ENCODE results near the gene TK2. TPM values are rescaled to one million over a fixed set of nuclear protein-coding genes. Genes with fewer than 3 reads are reported as not detected.
A peak's percentile ranks its signal among the peaks of the same experiment; 100 is the strongest.

Gene TK2
- total and polyA plus RNA-seq, 9 of the 15 experiments (the other 6 are each of a cell fraction or from before 2014, with no cell fraction given), result 1.1 to 10.2 (median 5.3) TPM

DNA sequence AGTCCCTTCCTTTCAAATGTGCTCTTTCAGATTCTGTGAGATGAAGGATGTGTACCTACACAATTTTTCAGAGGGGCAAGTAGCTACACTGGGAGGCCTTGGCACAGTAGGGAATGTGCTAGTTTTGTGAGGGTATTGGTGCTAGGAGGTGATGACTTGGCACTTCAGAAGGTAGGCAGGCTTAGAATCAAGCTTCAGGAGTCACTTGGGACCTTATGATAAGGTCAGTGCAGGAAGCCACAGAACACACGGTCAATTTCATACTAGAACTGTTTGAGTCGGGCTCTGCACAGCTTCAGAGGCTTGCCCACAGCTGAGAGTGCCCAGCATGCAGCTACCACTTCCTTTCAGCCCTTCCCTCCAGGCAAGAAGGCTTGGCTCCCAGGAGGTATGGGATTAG is 22.4 kb upstream of the TK2 start (continued):
- TF ChIP-seq SPI1 (IDR thresholded peaks at IDR 0.05; ENCODE audit: borderline replicate concordance, low read depth, low read length) (no peak), RCOR1 (IDR thresholded peaks at IDR 0.05; ENCODE audit: borderline replicate concordance in 1 of 2, low read depth in 2 of 2, low read length in 2 of 2) (no peak), THRA (IDR thresholded peaks at IDR 0.05) (no peak), NFE2 (IDR thresholded peaks at IDR 0.05; ENCODE audit: low read depth) (peak; percentile 74), NR2C2 (CRISPR knock-in tag; IDR thresholded peaks at IDR 0.05) (no peak), NR2C2 (tag; IDR thresholded peaks at IDR 0.05) (0 out of 2 replicates have a peak, but pooled peaks have one; percentile 12), ARID2 (IDR thresholded peaks at IDR 0.05) (no peak), ZEB2 (IDR thresholded peaks at IDR 0.05) (no peak), TEAD4 (IDR thresholded peaks at IDR 0.05; ENCODE audit: low read length) (no peak), TEAD4 (CRISPR knock-in tag; IDR thresholded peaks at IDR 0.05; ENCODE audit: borderline replicate concordance) (no peak), ZNF76 (CRISPR knock-in tag; IDR thresholded peaks at IDR 0.05; ENCODE audit: borderline replicate concordance) (no peak), CHD4 (IDR thresholded peaks at IDR 0.05; ENCODE audit: insufficient read depth, insufficient replicate concordance, low read depth, low read length, poor library complexity, severe bottlenecking) (no peak), MAFG (tag; conservative IDR thresholded peaks at IDR 0.05) (peak; percentile 69), PPARD (CRISPR knock-in tag; IDR thresholded peaks at IDR 0.05) (no peak), MAFK (IDR thresholded peaks at IDR 0.05; ENCODE audit: low read length) (peak; percentile 51), MECOM (CRISPR knock-in tag; IDR thresholded peaks at IDR 0.05) (no peak), ZFP36 (IDR thresholded peaks at IDR 0.05; ENCODE audit: low read depth, low read length, partially characterized antibody) (no peak), GATA2 (CRISPR knock-in tag; IDR thresholded peaks at IDR 0.05) (no peak), CSDE1 (IDR thresholded peaks at IDR 0.05) (no peak), GTF3C2 (IDR thresholded peaks at IDR 0.05; ENCODE audit: borderline replicate concordance, extremely low read depth, insufficient read length) (no peak), LARP7 (IDR thresholded peaks at IDR 0.05) (no peak), HIVEP1 (CRISPR knock-in tag; IDR thresholded peaks at IDR 0.05) (no peak), ZNF316 (IDR thresholded peaks at IDR 0.05) (peak; percentile 79), RBM15 (IDR thresholded peaks at IDR 0.05; ENCODE audit: insufficient read depth, low read length) (no peak)
- TF ChIP-seq, protein P1, sequence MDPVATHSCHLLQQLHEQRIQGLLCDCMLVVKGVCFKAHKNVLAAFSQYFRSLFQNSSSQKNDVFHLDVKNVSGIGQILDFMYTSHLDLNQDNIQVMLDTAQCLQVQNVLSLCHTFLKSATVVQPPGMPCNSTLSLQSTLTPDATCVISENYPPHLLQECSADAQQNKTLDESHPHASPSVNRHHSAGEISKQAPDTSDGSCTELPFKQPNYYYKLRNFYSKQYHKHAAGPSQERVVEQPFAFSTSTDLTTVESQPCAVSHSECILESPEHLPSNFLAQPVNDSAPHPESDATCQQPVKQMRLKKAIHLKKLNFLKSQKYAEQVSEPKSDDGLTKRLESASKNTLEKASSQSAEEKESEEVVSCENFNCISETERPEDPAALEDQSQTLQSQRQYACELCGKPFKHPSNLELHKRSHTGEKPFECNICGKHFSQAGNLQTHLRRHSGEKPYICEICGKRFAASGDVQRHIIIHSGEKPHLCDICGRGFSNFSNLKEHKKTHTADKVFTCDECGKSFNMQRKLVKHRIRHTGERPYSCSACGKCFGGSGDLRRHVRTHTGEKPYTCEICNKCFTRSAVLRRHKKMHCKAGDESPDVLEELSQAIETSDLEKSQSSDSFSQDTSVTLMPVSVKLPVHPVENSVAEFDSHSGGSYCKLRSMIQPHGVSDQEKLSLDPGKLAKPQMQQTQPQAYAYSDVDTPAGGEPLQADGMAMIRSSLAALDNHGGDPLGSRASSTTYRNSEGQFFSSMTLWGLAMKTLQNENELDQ (CRISPR knock-in tag; IDR thresholded peaks at IDR 0.05; ENCODE audit: borderline replicate concordance), result no peak
